ENCODE measurements around the gene GALP. TPM values are rescaled to one million over a fixed set of nuclear protein-coding genes. Genes with fewer than 3 reads are reported as not detected.
"Not testable (repeated sequence)": the region's sequence is repeated elsewhere in the genome, so short reads cannot be mapped to it uniquely, and the experiment has no call there.

Gene GALP
- not detected for total RNA-seq
- long read RNA-seq: 0 reads

DNA sequence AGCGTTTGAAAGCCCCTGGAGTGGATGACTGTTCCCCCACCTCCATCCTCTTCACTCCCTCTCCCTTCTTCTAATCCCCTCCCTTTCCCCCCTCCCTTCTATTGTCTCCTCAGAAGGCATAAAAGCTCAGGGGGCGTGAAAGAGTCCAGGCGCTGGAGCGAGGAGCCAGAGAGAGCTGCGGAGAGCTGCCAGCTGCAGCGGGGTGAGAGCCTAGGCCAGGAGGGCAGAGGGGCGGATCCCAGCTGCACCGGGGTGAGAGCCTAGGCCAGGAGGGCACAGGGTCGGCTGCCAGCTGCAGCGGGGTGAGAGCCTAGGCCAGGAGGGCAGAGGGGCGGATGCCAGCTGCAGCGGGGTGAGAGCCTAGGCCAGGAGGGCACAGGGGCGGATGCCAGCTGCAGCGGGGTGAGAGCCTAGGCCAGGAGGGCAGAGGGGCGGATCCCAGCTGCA lies at the start of gene GALP:
Gene GALP, plus strand, starts transcription at position 148 of the 447 bp plus-strand sequence. CDS start 1,101 bp downstream, outside the sequence.
- DNase-seq; intact Hi-C loops (cut with DNase I); ATAC-seq: not testable (repeated sequence)

DNA sequence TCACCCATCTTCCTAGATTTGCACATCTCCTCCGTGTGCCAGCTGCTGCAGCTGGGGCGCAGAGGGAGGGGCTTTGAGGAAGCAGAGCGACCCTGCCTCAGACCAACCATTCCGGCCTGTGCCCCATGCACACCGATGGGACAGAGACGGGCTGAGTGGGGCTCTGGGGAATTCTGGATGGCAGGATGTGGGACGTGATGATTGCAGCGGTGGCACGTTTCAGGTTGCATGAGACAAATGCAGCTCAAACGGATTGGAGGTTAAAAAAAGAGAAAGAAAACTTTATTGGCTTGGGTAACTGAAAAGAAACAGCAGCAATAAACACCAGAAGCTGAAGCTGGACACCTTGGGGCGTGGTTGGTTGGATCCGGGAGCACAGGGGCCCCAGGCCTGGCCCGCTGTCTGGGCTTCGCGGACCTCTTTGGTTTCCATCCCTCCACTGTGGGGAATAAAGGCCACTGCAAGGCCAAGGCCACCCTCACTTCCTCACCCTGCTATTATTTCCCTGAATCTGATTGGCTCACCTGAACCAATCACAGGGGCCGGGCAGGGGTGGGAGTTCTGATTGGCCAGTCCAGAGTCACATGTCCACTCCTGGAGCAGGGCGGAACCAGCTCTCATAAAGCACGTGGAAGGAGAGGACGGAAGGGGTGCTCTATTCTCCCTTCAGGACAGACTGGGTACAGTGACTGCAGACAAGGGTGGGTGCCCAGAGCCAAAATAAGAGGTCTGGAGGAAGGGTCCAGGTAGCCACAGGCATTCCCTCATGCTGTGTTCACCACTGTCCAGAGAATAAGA lies 48.6 kb upstream of the GALP start:
- intact Hi-C loops (cut with DNase I): no loop called here
- no peak for DNase-seq
- ATAC-seq: no peak

- ATAC-seq: no peak
- no peak for DNase-seq
Observed at GRCh38 chr19:56130006-56130405, 45.8 kb upstream of the GALP start.

DNA sequence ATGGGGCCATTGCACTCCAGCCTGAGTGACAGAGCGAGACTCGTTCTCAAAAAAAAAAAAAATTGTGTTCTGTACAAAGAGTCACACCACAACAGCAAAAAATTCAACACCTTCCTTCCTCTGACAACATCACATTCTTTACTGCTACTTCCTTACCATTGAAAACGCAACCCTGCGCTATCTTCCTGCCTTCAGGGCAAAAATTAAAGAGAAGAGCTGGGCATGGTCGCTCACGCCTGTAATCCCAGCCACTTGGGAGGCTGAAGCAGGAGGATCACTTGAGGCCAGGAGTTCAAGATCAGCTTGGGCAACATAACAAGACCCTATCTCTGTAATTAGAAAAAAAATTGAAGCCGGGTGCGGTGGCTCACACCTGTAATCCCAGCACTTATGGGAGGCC lies 44.2 kb upstream of the GALP start:
- no peak for ATAC-seq
- DNase-seq: no peak
- intact Hi-C loops (cut with DNase I): no loop called here

More at GRCh38 chr19:56130006-56130405, 45.8 kb upstream of the GALP start:
- intact Hi-C loops (cut with DNase I): no loop called here

- intact Hi-C loops (cut with DNase I): no loop called here
- DNase-seq: no peak
Observed at GRCh38 chr19:56132316-56132822, 43.4 kb upstream of the GALP start.

GRCh38 chr19:56133858-56134653 lies 41.8 kb upstream of the GALP start:
- DNase-seq: no peak
- ATAC-seq: no peak
- intact Hi-C loops (cut with DNase I): no loop called here

More at GRCh38 chr19:56132316-56132822, 43.4 kb upstream of the GALP start:
- peak; percentile 84 to 92 for ATAC-seq

DNA sequence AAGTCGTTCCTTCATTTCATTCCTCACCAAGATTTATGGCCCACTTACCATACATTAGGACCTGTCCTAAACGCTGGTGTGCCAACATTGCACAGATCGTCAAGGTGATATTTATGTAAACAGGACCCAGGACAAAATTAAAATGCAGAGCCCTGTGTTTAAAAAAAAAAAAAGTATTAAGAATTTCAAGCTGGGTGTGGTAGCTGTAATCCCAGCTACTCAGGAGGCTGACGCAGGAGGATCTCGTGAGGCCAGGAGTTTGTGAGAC lies 41.2 kb upstream of the GALP start:
- intact Hi-C loops (cut with DNase I): no loop called here
- no peak for DNase-seq
- ATAC-seq: no peak

DNA sequence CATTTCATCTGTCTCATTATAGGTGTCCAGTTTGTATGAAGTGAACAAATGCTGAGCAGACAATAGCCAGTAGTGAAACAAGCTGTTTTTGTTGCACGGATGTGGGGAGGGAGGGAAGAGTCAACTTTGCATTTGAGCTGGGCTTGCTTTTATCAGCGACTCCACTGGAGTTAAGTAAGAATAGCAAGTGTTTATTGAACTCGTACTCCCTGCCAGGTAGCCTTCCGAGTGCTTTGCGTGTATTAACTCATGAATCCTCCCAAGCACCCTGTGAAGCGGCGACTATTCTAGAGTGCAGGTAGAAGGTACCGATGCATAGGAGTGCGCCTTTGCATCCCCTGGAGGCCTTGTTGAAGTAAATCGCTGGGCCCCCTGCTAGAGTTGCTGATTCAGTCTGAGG lies 39.4 kb upstream of the GALP start:
- ATAC-seq (no peak), DNase-seq (no peak)

DNA sequence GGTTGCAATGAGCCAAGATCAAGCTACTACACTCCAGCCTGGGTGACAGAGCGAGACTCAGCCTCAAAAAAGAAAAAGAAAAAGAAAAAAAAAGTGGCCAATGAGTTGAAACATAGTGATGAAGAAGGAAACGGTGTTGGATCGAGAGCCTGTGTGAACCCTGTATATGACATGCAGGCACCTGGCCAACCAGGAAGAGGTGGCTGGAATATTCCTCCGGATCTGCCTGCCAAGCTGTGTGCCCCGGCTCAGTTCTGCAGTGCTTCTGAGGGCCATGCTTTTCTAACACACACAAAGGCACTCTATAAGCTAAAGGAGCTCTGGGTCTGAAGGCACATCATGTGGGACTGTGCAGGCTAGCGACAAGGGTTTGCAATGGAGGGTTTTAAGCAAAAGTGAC lies 38.4 kb upstream of the GALP start:
- intact Hi-C loops (cut with DNase I): no loop called here
- ATAC-seq (no peak), DNase-seq (no peak)

More for the DNA sequence above, 39.4 kb upstream of the GALP start:
- intact Hi-C loops (cut with DNase I): no loop called here

DNA sequence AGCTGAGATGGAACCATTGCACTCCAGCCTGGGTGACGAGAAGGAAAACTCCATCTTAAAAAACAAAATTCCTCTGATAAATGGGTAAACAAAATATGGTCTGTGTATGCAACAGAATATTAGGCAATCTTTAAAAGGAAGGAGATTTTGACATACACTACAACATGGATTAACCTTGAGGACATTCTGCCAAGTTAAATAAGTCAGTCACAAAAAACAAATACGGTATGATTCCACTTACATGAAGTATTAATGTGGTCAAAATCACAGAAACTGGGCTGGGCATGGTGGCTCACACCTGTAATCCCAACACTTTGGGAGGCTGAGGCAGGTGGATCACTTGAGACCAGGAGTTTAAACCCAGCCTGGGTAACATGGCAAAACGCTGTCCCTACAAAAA lies 37.7 kb upstream of the GALP start:
- ATAC-seq (no peak), DNase-seq (no peak)
- intact Hi-C loops (cut with DNase I): no loop called here

DNA sequence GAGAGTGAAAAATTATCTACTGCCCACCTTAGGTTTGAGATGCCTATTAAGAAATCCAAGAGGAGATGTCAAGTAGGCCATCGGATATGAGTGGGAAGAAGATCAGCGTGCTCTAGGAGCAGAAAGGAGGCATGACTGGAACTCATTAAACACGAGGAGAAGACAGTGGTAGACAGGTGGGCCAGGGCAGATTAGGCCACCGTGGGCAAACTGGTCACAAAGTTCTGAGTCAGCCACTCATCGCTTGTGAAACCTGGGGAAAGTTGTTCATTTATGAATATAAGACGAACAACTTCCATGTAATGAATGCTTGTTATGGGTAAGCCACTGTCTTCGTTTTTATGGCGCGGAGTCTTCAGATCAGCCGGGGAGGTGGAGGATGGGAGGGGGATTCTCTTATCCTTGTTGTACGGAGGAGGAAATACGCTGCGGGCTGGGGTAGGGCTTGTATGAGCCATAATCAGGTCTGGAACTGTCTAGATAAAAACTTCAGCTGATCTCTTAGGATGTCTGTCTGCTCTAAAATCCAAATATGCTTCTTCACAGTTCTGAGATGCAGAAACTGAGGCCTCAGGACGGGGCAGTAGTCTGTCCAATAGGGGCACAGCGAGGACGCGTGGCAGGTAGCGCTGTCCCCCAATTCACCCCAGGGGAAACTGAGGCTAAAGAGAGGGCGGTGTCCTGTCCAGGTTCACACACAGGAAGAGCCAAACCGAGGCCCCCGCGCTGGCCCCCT lies 35.8 kb upstream of the GALP start:
- no peak for ATAC-seq
- intact Hi-C loops (cut with DNase I): no loop called here
- DNase-seq: no peak

DNA sequence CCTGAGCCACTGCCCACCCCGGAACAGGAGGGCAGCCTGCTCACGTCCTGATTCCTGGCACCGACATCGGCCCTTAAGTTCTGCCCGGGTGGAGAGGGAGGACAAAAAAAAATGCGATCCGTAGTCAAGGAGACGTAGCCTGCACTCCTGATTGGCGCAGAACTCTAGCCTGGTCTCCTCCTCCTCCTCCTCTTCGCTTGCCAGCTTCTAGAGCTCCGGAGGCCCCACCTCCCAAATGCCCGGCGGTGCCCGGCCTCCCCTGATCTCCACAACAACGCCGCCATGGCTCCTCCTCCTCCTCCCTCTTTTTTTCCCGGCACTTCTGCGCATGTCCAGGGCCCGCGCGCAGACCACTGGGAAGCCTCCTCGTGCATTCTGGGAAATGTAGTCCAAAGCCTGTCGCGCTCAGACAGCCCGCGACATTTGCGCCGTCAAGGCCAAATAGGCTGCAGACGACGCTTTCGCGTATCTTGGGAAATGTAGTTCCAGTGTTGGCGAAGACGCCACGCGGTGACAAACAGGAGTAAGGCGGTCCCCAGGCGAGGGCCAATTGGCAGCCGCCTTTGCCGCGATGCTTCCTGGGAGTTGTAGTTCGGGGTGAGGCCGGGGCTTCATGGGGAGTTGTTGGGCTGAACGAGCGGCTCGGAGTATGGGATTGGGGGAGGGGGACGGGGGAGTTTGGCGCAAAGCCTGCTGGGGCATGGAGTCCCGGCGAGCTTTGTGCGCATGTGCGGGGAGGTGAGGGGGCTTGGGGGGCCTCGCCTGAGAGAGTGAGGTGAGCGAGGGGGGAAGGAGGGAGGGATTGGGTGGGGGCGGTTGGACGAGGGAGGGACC lies 35.0 kb upstream of the GALP start, which contains the start of gene ZNF444:
Gene ZNF444, plus strand, starts transcription at position 705 of the 834 bp plus-strand sequence. CDS start 5,625 bp downstream, outside the sequence.
- intact Hi-C loops (cut with DNase I): no loop called here
- ATAC-seq: peak; percentile 96
- peak; percentile 99 for DNase-seq

DNA sequence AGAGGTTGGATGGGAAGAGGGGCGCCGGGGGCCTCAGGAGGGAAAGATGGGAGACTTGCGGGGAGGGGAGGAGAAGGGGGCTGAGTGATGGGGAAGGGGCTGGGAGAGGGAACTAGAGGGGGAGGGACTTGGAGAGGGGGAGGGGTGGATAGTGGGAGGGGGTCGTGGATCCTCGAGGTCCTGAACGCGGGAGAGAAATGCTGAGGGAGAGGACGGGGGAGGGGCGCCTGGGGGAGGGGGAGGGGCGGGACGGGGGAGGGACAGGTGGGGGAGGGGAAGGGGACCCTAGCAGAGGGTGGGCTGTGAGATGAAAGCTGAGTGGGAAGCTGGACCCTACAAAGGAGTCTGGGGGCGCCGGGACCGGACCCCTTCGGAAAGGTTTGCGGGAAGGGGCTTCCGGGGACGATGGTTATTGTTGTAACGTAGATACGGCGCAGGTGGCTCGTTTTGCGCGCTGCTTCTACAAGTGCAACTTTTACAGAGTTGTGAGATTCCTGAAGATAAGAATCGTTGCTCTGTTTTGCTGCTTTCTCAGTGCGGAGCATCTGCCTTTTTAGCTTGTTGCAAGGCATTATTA lies 34.3 kb upstream of the GALP start:
- DNase-seq (no peak), ATAC-seq (peak in 1 of 2 donors; percentile 2)
- intact Hi-C loops (cut with DNase I): no loop called here

DNA sequence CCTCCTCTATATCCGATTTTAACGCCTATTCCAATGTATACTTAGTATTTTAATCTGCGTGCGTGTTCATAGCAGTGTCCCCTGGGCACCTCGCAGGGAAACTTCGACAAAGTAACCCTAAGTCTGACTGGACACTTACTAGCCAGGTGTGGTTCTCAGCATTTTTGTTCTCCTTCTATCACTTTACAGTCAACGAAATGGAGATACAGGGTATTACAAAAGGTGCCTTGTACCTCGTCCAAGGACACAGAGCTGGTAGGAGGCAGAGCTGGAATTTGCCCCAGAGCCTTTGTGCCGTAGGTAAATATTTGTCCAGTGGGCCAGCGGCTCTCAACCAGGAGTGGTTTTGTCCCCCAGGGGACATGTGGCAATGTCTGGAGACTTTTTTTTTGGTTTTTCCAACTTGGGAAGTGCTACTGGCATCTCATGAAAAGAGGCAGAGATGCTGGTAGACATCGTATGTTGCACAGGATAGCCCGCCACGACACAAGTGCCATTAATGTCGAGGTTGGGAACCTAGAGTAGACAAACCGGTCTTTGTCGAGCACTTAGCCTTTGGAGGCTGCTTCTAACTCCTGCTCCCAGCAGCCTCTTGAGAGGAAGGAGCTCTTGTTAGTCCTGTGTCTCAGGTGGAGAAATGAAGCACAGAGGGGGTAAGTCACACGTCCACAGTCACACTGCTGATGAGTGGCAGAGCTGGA lies 33.6 kb upstream of the GALP start:
- ATAC-seq: no peak
- intact Hi-C loops (cut with DNase I): no loop called here

GRCh38 chr19:56142897-56143434 lies 32.8 kb upstream of the GALP start:
- intact Hi-C loops (cut with DNase I): no loop called here
- no peak for ATAC-seq

More for the DNA sequence above, 33.6 kb upstream of the GALP start:
- no peak for DNase-seq

DNA sequence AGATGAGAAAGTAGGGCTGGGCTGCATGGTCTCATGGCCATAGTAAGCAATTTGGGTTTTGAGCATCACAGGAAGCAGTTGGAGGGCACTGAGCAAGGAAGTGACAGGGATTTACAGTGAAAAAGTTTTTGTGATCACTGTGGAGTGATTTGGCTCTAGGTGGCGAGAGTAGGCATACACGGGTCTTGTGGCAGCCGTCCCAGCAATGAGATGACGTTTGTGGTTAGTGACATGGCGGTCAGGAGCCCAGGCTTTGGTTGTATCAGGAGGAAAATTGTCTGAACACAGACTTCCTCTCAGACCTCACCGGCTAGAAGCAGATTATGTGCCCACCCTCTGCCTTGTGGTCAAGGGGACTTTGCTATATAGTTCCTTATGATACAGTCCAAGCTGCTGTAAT lies 31.4 kb upstream of the GALP start:
- DNase-seq (no peak), ATAC-seq (no peak)
- intact Hi-C loops (cut with DNase I): no loop called here

More at GRCh38 chr19:56142897-56143434, 32.8 kb upstream of the GALP start:
- DNase-seq: no peak

GRCh38 chr19:56144831-56145230 lies 31.0 kb upstream of the GALP start:
- DNase-seq (no peak), ATAC-seq (no peak)
- intact Hi-C loops (cut with DNase I): no loop called here

All from left cardiac atrium (tissue), 4 donors.